GM06990 (cell line): ENCODE data around the gene ANK2.
A peak's percentile ranks its signal among the peaks of the same experiment; 100 is the strongest.

Source experiments
- DNase-seq: peaks from one replicate; pipeline ENCODE4 v3.0.0-alpha.2; 2011; ENCODE audit not compliant: insufficient read length; ENCODE audit errors: extremely low read depth
- H3K27me3 ChIP-seq: replicated peaks from 2 replicates; pipeline ENCODE4 v1.6.0; 2011; ENCODE audit warnings: low read length; ENCODE audit not compliant: control insufficient read depth, insufficient read depth
- H3K36me3 ChIP-seq: 2 replicates; pipeline ENCODE4 v1.5.1; 2011; ENCODE audit warnings: low read length; ENCODE audit not compliant: control insufficient read depth, insufficient read depth
- H3K4me3 ChIP-seq: replicated peaks from 2 replicates; pipeline ENCODE4 v1.5.1; 2011; ENCODE audit warnings: low read depth, mild to moderate bottlenecking, control low read depth, low read length
- TF ChIP-seq, protein P1 (sequence below): IDR thresholded peaks from 2 replicates; pipeline ENCODE4 v1.5.1; 2011; ENCODE audit warnings: low read length, control low read depth, mild to moderate bottlenecking, inconsistent platforms; ENCODE audit not compliant: insufficient read depth, poor library complexity, severe bottlenecking

Gene ANK2

DNA sequence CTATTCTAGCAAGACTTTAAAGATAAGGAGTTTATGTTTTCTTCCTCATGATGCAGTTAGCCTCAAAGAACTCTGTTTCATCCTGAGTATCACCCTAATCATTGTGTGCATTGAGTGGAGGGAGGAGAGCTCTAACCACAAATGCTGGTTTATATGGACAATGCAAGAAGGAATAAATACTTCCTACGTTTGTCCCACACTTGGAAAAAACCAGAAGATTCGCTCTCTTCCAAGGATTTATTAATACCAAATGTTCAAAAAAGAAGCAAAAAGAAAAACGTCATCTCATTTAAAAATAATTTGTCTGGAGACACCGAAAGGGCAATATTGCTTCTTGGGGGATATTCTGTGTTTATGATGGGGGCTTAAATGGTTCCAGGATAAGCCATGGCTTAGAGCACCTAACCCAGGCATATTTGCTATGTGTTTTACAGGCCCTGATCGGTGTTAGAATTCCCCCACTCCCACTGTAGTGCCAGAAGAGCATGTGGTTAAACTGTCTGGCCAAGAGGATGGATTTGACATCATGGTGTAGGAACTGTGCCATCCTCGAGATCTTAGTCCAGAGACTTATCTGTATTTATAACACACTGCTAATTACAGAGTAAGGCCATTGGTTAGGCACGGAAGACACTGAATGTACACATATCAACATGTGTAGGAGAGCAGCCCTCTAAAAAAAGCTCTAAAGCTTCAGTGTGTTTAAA lies 227.2 kb downstream of the ANK2 start:
- TF ChIP-seq, protein P1, sequence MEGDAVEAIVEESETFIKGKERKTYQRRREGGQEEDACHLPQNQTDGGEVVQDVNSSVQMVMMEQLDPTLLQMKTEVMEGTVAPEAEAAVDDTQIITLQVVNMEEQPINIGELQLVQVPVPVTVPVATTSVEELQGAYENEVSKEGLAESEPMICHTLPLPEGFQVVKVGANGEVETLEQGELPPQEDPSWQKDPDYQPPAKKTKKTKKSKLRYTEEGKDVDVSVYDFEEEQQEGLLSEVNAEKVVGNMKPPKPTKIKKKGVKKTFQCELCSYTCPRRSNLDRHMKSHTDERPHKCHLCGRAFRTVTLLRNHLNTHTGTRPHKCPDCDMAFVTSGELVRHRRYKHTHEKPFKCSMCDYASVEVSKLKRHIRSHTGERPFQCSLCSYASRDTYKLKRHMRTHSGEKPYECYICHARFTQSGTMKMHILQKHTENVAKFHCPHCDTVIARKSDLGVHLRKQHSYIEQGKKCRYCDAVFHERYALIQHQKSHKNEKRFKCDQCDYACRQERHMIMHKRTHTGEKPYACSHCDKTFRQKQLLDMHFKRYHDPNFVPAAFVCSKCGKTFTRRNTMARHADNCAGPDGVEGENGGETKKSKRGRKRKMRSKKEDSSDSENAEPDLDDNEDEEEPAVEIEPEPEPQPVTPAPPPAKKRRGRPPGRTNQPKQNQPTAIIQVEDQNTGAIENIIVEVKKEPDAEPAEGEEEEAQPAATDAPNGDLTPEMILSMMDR = no peak
- H3K4me3 ChIP-seq = no peak overlapping the region
- DNase-seq = no peak
- H3K36me3 ChIP-seq = no peaks in the 10 kb centered on the region
- no peaks in the 10 kb centered on the region for H3K27me3 ChIP-seq

DNA sequence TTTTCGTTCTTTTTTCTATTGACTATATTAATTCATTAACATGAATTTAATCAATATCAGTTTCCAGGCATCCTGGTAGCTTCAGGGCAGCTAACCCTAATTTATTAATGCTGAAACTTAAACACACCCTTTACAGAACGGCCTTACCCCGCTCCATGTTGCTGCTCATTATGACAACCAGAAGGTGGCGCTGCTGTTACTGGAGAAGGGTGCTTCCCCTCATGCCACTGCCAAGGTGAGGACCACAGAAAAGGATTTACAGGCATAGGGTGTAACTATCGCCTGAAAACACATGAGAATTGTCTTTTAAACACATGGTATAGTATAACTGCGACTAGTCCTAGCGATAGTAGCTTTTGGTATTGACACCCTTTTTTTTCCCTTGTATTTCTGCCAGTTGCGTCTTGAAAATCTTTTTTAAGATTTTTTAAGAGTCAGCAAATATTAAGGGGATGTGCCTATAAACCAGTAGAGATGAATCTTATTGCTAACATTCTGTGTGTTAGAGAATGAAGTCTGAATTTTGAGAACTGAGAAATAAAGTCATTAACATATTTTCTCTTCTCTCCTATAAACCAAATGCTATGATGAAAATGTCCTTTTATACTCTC lies 229.0 kb downstream of the ANK2 start:
- Histone ChIP-seq H3K27me3 (no peaks in the 10 kb centered on the region), H3K36me3 (no peaks in the 10 kb centered on the region), H3K4me3 (no peak overlapping the region)
- DNase-seq = peak; percentile 29
- TF ChIP-seq, protein P1 = peak; percentile 86

DNA sequence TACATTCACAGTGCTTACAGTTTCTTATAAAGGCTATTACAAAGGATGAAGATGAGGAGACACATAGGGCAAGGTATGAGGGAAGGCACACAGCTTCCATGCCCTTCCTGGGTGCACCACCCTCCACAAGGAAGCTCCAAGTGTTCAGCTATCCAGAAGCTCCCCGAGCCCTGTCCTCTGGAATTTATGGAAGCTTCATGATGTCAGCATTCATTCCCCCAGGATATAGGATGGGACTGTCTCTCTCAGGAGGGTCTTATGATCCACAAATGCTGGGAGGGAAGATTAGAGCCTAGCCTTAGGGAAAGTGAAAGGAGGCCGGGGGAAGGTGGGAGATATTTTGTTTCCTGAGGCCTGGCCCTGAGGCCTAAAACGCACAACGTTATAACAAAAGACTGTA lies 236.0 kb downstream of the ANK2 start:
- TF ChIP-seq, protein P1 = no peak
- no peaks in the 10 kb centered on the region for H3K27me3 ChIP-seq
- no peak for DNase-seq
- H3K4me3 ChIP-seq = no peak overlapping the region
- no peaks in the 10 kb centered on the region for H3K36me3 ChIP-seq

DNA sequence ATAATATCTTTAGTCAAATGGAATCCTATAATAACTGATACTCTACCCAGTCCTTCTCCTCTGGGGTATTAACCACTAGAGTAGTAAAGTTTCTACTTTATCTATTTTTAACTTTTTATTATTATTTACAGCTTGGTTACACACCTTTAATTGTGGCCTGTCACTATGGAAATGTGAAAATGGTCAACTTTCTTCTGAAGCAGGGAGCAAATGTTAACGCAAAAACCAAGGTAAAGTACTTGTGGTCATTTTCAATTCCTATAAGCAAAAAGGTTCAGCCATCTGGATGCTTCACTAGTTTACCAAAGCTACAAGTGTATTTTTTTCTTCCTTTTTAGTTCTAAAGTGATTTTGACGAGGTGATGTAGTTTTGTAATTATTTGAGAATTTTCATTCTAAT lies 238.8 kb downstream of the ANK2 start:
- H3K4me3 ChIP-seq = no peak overlapping the region
- no peaks in the 10 kb centered on the region for H3K36me3 ChIP-seq
- DNase-seq = no peak
- H3K27me3 ChIP-seq = no peaks in the 10 kb centered on the region
- TF ChIP-seq, protein P1 = no peak

DNA sequence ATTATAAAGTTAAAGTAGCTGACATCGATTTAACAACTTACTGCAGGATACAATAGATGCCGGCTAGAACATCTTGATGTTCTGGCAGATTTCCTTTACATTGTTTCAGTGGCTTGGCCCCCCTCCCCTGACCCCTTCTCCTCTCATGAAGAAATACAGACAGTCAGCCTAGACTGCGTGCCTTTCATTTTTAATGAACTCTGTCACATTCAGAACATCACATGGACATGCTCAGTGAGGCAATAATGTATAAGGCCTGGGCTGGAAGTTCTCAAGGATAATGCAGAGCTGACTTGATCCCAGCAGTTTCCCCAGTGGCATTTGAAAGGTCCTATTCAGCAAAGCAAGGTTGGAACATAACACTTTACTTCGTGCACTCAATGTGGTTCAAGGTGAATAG lies 239.2 kb downstream of the ANK2 start:
- TF ChIP-seq, protein P1 = no peak

DNA sequence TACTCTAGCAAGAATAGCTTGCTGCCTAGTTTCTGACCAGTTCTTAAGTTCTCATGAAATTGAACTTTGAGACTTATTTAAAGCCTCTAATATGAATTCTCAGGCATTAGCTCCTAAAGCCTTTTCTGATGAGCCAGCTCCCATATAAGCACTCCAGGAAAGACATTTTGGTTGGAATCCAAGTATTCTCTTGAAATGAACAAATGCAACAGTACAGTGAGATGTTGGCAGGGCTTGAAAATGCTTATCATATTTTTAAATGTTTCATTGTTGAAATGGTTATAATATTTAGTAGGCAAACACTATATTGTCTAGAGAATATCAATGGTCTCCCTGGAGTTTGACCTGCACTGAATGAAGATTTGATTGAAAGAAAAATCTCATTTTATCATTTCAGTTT lies 240.3 kb downstream of the ANK2 start:
- no peak for DNase-seq
- TF ChIP-seq, protein P1 = no peak

More for the DNA sequence above, 239.2 kb downstream of the ANK2 start:
- H3K27me3 ChIP-seq = no peaks in the 10 kb centered on the region
- H3K36me3 ChIP-seq = no peaks in the 10 kb centered on the region
- H3K4me3 ChIP-seq = no peak overlapping the region
- no peak for DNase-seq

More for the DNA sequence above, 240.3 kb downstream of the ANK2 start:
- no peaks in the 10 kb centered on the region for H3K27me3 ChIP-seq
- H3K4me3 ChIP-seq = no peak overlapping the region
- H3K36me3 ChIP-seq = no peaks in the 10 kb centered on the region
